Mammary epithelial cell (primary cell): ENCODE data around the gene CLNK.

Experiments
- CTCF ChIP-seq, 2 donors: IDR thresholded peaks in 1 of 2; conservative IDR thresholded peaks in 1 of 2; 2 replicates each; pipeline ENCODE4 v1.5.1; 2011 to 2012; ENCODE audit warnings: inconsistent platforms in 2 of 2, low read length in 2 of 2, mild to moderate bottlenecking in 2 of 2, control low read depth in 1 of 2, low read depth in 1 of 2; ENCODE audit not compliant: insufficient read depth in 1 of 2; ENCODE audit errors: extremely low read depth in 1 of 2
- EZH2 ChIP-seq: IDR thresholded peaks from 2 replicates; pipeline ENCODE4 v1.6.1; 2012; ENCODE audit warnings: low read length, inconsistent platforms, borderline replicate concordance

- TF ChIP-seq CTCF (conservative IDR thresholded peaks at IDR 0.05 in 1 of 2, IDR thresholded peaks at IDR 0.05 in 1 of 2; ENCODE audit: extremely low read depth in 1 of 2, insufficient read depth in 1 of 2, low read depth in 1 of 2, low read length in 2 of 2) (no peak), EZH2 (no peak)
These were observed 28.6 kb downstream of the CLNK start for GRCh38 chr4:10655968-10656367.
